Osteoblast (primary cell): ENCODE data around the gene C21orf58. TPM values are rescaled to one million over a fixed set of nuclear protein-coding genes. Genes with fewer than 3 reads are reported as not detected.

Experiments
- DNase-seq: peaks from one replicate; pipeline ENCODE4 v3.0.0; 2011; ENCODE audit warnings: low spot score, mixed read lengths; ENCODE audit not compliant: insufficient read length; ENCODE audit errors: missing footprints
- H2AFZ ChIP-seq: 2 replicates; pipeline ENCODE4 v1.6.0; 2011; ENCODE audit warnings: mild to moderate bottlenecking, low read length
- H3K27ac ChIP-seq: 2 replicates; pipeline ENCODE4 v1.5.1; 2011; ENCODE audit warnings: mild to moderate bottlenecking, low read depth, low read length, moderate library complexity
- H3K27me3 ChIP-seq: 2 replicates; pipeline ENCODE4 v1.6.0; 2012; ENCODE audit warnings: mild to moderate bottlenecking, control low read depth, inconsistent platforms, low read length, moderate library complexity; ENCODE audit not compliant: insufficient read depth
- H3K36me3 ChIP-seq: 2 replicates; pipeline ENCODE4 v1.5.1; 2011; ENCODE audit warnings: mild to moderate bottlenecking, low read length, control low read depth, moderate library complexity; ENCODE audit not compliant: insufficient read depth
- H3K4me1 ChIP-seq: 2 replicates; pipeline ENCODE4 v1.5.1; 2011; ENCODE audit warnings: mild to moderate bottlenecking, low read length, control low read depth, moderate library complexity; ENCODE audit not compliant: insufficient read depth
- H3K4me2 ChIP-seq: 2 replicates; pipeline ENCODE4 v1.6.0; 2011; ENCODE audit warnings: mild to moderate bottlenecking, low read length; ENCODE audit not compliant: insufficient read depth
- H3K4me3 ChIP-seq: fragments of 200-600 bp; sonication (generic); 3 replicates; pipeline ENCODE4 v1.5.1; 2012; ENCODE audit warnings: mild to moderate bottlenecking, low read length, inconsistent platforms; ENCODE audit not compliant: insufficient read depth
- H3K79me2 ChIP-seq: 2 replicates; pipeline ENCODE4 v1.6.0; 2012; ENCODE audit warnings: mild to moderate bottlenecking, low read length, control low read depth, inconsistent platforms; ENCODE audit not compliant: insufficient read depth
- H3K9me3 ChIP-seq: 2 replicates; pipeline ENCODE4 v1.5.1; 2011; ENCODE audit warnings: low read depth, low read length, control low read depth
- H4K20me1 ChIP-seq: 2 replicates; pipeline ENCODE4 v1.6.0; 2012; ENCODE audit warnings: mild to moderate bottlenecking, low read length, control low read depth; ENCODE audit not compliant: insufficient read depth
- total RNA-seq: library from RNA; depleted of rRNA; stranded (reverse); fragments of >200 nt; gene quantifications from 2 replicates; pipeline ENCODE4 v1.2.3, GENCODE V29; 2012
- TF ChIP-seq, protein P1 (sequence below): IDR thresholded peaks from 2 replicates; pipeline ENCODE4 v1.5.1; 2011; ENCODE audit warnings: mild to moderate bottlenecking, low read depth, low read length, moderate library complexity; ENCODE audit errors: extremely low read depth

Gene C21orf58
- total RNA-seq, 1 donor = 2.2 TPM

DNA sequence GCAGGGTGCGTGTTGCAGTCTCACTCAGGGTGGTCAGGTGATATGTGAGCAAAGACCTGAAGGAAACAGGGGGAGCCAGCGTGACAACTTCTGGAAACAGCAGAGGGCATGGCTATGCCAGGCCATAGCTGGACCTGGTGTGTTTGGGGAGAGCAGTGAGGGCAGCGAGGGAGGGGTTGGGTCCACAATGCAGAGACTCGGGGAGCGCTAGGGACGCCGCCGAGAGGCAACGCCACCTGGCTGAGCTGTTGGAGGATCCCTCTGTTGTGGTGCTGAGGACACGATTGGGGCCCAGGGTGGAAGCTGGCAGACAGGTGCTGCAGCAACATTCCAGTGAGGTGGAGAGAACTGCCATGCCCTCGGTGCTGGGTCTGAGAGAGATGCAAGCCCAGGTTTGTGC lies 68.5 kb downstream of the C21orf58 start:
- H3K4me3 ChIP-seq = no peak overlapping the region

DNA sequence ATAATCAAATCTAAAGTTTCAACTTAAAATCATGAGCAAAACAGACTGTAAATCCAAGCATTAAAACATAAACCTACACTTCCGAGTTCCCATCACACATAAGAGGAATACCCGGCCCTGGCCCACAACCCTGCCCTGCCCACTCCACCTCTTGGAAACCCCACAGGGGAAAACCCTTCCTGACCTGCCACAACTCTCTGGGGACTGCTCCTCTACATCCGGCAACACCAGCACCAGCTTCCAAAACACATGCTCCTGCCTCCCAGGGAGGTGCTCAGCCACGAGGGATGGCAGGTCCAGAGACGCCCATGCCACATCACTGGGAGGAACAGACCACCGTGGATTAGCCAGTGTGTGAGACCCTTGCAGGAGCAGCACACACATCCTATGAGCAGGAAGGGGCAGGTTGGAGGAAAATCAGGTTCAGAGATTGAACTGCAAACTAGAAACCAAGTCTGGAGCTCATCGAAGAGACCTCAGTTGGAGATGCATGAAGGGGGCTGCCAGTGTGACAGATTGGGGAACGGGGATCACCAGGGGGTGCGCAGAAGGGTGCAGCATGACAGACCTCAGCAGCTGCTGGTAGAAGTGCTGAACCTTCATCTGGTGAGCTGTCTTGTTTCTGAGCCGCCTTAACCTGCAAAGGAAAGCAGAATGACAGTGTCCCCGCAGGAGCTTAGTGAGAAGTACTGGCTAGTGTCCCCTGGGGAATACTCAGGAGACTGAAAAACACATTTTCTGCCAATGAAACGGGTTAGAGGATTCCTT lies 69.3 kb downstream of the C21orf58 start:
- DNase-seq = peak; percentile 36
- Histone ChIP-seq H3K79me2 (no peaks in the 10 kb centered on the region), H3K36me3 (peaks cover 94% of the 10 kb centered on the region), H3K9me3 (no peaks in the 10 kb centered on the region), H3K27me3 (no peaks in the 10 kb centered on the region), H3K4me2 (no peak overlapping the region), H2AFZ (no peak overlapping the region), H3K4me3 (no peak overlapping the region), H3K27ac (no peak overlapping the region), H3K4me1 (no peaks in the 10 kb centered on the region), H4K20me1 (peaks cover 7% of the 10 kb centered on the region)
- TF ChIP-seq, protein P1, sequence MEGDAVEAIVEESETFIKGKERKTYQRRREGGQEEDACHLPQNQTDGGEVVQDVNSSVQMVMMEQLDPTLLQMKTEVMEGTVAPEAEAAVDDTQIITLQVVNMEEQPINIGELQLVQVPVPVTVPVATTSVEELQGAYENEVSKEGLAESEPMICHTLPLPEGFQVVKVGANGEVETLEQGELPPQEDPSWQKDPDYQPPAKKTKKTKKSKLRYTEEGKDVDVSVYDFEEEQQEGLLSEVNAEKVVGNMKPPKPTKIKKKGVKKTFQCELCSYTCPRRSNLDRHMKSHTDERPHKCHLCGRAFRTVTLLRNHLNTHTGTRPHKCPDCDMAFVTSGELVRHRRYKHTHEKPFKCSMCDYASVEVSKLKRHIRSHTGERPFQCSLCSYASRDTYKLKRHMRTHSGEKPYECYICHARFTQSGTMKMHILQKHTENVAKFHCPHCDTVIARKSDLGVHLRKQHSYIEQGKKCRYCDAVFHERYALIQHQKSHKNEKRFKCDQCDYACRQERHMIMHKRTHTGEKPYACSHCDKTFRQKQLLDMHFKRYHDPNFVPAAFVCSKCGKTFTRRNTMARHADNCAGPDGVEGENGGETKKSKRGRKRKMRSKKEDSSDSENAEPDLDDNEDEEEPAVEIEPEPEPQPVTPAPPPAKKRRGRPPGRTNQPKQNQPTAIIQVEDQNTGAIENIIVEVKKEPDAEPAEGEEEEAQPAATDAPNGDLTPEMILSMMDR = no peak

More for the DNA sequence above, 68.5 kb downstream of the C21orf58 start:
- Histone ChIP-seq H3K4me1 (no peaks in the 10 kb centered on the region), H3K9me3 (no peaks in the 10 kb centered on the region), H2AFZ (no peak overlapping the region), H3K79me2 (no peaks in the 10 kb centered on the region), H3K4me2 (no peak overlapping the region), H4K20me1 (peaks cover 3% of the 10 kb centered on the region), H3K27me3 (no peaks in the 10 kb centered on the region), H3K36me3 (peaks cover 92% of the 10 kb centered on the region), H3K27ac (no peak overlapping the region)
- peak; percentile 22 for DNase-seq
- TF ChIP-seq, protein P1 = no peak

DNA sequence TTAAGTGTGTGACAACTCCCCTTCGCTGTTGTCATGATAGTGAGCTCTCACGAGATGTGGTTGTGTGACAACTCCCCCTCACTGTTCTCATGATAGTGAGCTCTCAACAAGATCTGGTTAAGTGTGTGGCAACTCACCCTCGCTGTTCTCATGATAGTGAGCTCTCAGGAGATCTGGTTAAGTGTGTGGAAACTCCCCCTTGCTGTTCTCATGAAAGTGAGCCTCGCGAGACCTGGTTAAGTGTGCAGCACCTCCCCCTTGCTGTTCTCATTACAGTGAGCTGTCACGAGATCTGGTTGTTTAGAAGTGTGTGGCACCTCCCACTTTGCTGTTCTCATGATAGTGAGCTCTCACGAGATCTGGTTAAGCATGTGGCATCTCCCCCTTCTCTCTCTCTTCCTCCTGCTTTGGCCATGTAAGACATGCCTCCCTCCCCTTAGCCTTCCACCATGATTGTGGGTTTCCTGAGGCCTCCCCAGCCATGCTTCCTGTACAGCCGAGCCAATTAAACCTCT lies 70.0 kb downstream of the C21orf58 start:
- Histone ChIP-seq H2AFZ (no peak overlapping the region), H3K9me3 (no peaks in the 10 kb centered on the region), H4K20me1 (peaks cover 7% of the 10 kb centered on the region), H3K4me2 (no peak overlapping the region), H3K36me3 (peaks cover 95% of the 10 kb centered on the region), H3K27ac (no peak overlapping the region), H3K4me1 (no peaks in the 10 kb centered on the region), H3K79me2 (no peaks in the 10 kb centered on the region), H3K27me3 (no peaks in the 10 kb centered on the region), H3K4me3 (no peak overlapping the region)
- no peak for DNase-seq
- TF ChIP-seq, protein P1 = no peak

DNA sequence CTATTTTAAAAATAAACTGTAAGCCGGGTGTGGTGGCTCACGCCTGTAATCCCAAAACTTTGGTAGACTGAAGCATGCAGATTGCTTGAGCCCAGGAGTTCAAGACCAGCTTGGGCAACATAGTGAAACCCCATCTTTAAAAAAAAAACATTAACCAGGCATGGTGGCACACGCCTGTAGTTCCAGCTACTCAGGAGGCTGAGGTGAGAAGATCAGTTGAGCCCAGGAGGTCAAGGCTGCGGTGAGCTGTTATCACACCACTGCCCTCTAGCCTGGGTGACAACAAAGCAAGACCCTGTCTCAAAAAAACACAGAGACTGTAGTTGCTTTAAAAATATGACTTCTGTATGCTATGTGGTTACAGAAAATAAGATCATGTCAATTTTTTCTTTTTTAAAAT lies 70.8 kb downstream of the C21orf58 start:
- Histone ChIP-seq H3K4me3 (no peak overlapping the region), H2AFZ (no peak overlapping the region), H3K9me3 (no peaks in the 10 kb centered on the region), H3K27me3 (no peaks in the 10 kb centered on the region), H3K36me3 (peaks cover 92% of the 10 kb centered on the region), H3K4me1 (no peaks in the 10 kb centered on the region), H3K27ac (no peak overlapping the region), H3K79me2 (no peaks in the 10 kb centered on the region), H3K4me2 (no peak overlapping the region), H4K20me1 (peaks cover 7% of the 10 kb centered on the region)
- no peak for DNase-seq
- TF ChIP-seq, protein P1 = no peak
